Measurements from ENCODE around the gene IL17B.

The IL17B gene

DNA sequence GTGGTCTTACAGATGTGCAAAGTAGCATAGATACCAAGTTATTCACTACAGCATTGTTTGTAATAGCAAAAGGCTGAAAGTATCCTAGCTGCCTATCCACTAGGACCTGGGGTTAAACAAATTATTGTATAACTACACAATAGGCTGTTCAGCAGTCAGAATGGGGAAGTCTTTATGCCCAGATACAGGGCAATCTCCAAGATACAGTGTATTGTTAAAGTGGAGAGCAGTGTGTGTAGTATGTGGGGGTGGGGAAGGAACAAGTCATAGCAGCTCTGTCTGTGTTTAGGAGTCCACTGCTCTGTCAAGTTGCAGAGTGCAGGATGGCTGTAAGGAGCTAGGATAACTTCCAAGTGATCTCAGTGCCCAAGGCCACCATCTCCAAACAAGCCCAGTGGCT is 15.7 kb downstream of the IL17B start:
- no peak for DNase-seq (ENCODE audit: low read depth)

DNA sequence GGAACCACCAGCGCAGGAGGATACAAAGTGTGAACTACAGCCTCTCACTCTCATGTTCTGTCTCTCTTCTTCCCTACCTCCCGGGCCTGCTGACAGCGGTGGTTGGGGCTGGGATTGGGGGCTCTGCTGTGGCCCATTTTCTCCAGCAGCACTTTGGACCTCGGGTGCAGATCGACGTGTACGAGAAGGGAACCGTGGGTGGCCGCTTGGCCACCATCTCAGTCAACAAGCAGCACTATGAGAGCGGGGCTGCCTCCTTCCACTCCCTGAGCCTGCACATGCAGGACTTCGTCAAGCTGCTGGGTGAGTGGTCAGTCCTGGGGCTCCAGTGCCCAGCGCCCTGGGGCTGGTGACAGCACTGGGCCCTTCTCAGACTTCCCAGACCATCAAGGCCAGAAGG is 16.6 kb downstream of the IL17B start:
- no peak for DNase-seq (ENCODE audit: low read depth)

More for the DNA sequence above, 15.7 kb downstream of the IL17B start:
- no peak overlapping the region for H3K4me3 ChIP-seq (ENCODE audit: low read length)
- TF ChIP-seq, protein P1, sequence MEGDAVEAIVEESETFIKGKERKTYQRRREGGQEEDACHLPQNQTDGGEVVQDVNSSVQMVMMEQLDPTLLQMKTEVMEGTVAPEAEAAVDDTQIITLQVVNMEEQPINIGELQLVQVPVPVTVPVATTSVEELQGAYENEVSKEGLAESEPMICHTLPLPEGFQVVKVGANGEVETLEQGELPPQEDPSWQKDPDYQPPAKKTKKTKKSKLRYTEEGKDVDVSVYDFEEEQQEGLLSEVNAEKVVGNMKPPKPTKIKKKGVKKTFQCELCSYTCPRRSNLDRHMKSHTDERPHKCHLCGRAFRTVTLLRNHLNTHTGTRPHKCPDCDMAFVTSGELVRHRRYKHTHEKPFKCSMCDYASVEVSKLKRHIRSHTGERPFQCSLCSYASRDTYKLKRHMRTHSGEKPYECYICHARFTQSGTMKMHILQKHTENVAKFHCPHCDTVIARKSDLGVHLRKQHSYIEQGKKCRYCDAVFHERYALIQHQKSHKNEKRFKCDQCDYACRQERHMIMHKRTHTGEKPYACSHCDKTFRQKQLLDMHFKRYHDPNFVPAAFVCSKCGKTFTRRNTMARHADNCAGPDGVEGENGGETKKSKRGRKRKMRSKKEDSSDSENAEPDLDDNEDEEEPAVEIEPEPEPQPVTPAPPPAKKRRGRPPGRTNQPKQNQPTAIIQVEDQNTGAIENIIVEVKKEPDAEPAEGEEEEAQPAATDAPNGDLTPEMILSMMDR (conservative IDR thresholded peaks at IDR 0.05; ENCODE audit: low read depth, low read length) = no peak

DNA sequence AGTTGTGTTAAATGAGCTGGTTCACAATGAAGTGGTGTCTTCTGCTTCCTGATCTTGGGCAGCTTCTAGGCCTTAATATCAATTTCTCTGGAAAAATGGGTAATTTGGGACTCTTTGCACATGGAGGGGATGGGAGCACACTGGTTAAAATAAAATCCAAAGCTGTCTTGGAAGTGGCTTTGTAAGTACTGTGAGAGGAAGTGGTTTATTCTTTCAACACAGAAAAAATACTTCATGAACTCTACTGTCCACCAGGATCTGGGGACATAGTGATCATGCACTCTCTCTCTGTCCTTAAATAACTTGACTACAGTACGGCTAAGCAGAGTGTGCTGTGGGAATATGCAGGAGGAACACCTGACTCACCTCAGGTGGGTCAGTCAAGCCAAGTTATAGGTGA is 18.8 kb downstream of the IL17B start:
- TF ChIP-seq, protein P1 (conservative IDR thresholded peaks at IDR 0.05; ENCODE audit: low read depth, low read length) = no peak
- no peak for DNase-seq (ENCODE audit: low read depth)
- H3K4me3 ChIP-seq (ENCODE audit: low read length) = no peak overlapping the region

More for the DNA sequence above, 16.6 kb downstream of the IL17B start:
- TF ChIP-seq, protein P1 (conservative IDR thresholded peaks at IDR 0.05; ENCODE audit: low read depth, low read length) = no peak
- H3K4me3 ChIP-seq (ENCODE audit: low read length) = no peak overlapping the region

DNA sequence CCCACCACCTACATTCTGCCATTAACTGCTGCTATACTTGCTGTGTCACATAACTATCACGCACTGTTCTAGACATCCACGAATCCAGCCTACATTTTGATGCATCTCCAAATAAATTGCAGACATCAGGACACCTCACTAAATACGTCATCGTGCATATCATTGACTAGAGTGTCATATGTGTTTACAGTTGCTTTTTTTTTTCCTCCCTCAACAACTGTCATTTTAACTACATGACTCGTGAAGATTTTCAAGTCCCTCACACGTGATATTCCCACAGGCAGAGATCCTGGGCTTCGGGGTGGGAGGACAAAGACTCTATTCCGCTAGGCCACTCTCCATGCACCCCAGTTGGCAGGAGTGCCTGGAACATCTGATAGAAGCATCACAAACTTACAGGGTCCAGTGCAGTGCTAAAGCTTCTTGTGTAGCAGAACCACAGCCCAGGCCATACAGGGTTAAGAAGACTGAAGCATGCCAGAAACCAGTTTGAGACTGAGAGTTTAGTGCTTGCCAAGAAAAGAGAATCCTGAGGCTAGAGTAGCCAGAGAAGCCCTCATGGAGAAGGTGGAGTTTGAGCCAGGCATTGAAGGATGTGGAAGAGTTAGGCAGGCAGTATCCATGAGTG is 20.1 kb downstream of the IL17B start:
- TF ChIP-seq, protein P1 (conservative IDR thresholded peaks at IDR 0.05; ENCODE audit: low read depth, low read length) = no peak
- DNase-seq (ENCODE audit: low read depth) = no peak
- peak overlapping the region; percentile 80 for H3K4me3 ChIP-seq (ENCODE audit: low read length)

DNA sequence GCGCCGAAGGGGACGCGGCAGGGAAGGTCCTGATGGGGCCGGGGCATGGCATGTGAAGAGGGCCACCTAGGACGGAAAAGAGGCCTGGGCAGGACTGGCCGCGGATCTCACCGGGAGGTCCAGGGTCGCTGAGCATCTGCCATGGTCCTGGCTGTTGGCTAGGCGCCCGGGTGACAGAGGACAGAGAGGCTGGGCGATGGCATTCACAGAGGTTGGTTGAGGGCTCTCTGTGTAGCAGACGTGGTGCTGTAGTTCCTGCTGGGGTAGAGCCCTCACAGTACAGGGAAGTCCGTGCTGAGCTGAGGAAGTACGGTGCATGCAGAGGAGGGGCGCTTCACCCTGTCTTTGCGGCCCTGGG is 20.8 kb downstream of the IL17B start:
- peak overlapping the region; percentile 80 for H3K4me3 ChIP-seq (ENCODE audit: low read length)
- TF ChIP-seq, protein P1 (conservative IDR thresholded peaks at IDR 0.05; ENCODE audit: low read depth, low read length) = no peak

DNA sequence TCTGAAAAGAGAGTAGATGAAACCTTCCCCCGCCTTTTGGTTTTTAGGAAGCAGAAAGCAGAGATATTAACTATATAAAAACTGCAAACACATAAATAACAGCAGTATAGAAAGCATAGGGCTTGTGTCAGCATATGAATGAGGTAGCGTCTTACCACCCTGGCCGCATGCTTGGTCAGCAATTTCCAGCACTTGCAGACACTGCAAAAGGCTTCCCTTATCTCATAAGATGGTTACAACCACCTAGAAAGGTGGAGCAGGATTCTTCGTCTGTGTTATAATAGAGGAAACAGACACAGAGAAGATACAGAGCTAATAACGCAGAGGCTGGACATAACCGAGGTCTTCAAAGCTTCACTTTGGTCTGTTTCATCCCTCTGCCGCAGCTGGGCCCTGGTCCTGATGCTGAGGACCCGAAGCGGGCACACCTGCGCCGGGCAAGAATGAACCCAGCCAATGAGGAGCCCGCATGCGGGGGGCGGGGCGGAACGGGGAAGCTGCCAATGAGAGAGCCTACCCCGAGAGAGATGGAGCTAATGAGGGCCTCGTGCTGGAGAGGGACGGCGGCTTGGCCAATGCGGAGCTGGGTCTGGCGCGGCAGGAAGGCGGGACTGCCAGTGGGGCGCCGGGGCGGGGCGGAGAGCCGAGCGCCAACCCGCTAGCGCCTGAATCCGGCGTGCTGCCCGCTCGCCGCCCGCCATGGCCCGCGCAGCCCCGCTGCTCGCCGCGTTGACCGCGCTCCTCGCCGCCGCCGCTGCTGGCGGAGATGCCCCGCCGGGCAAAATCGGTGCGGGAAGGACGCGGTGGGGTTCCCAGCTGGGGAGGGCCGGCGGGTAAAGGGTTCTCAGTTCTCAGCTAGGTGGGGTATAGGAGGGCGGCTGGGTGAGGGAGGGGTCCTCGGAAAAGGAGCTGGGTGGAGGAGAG is 21.5 kb downstream of the IL17B start, which contains the start of gene PCYOX1L:
TSS of gene PCYOX1L (plus strand) at position 677 of the 924 bp plus-strand sequence. CDS start at position 700, 23 bp downstream.
- TF ChIP-seq, protein P1 (conservative IDR thresholded peaks at IDR 0.05; ENCODE audit: low read depth, low read length) = no peak
- DNase-seq (ENCODE audit: low read depth) = peak; percentile 86
- peak within 1 kb of the TSS; percentile 80 for H3K4me3 ChIP-seq (ENCODE audit: low read length)

More for the DNA sequence above, 20.8 kb downstream of the IL17B start:
- no peak for DNase-seq (ENCODE audit: low read depth)

Data from retinal pigment epithelial cell (primary cell).